ENCODE measurements around the gene GBA2. TPM values are rescaled to one million over a fixed set of nuclear protein-coding genes. Genes with fewer than 3 reads are reported as not detected.

Gene GBA2
- polyA plus RNA-seq, 3 donors = 18.1 to 130 (median 26.4) TPM

- Histone ChIP-seq H3K36me3 (replicated peaks in 1 of 2; ENCODE audit: control insufficient read depth in 1 of 2, insufficient read depth in 2 of 2, low read length in 2 of 2) (peaks cover 93 to 99% of the 10 kb centered on the region in 2 donors), H2AFZ (ENCODE audit: insufficient read depth, low read depth, low read length, poor library complexity, severe bottlenecking) (no peak overlapping the region), H3K27me3 (ENCODE audit: control insufficient read depth in 2 of 2, insufficient read depth in 2 of 2, low read length in 2 of 2) (no peaks in the 10 kb centered on the region), H3K79me2 (ENCODE audit: insufficient read depth, low read length) (peaks cover 7% of the 10 kb centered on the region), H3K4me3 (replicated peaks in 1 of 3; ENCODE audit: low read depth in 2 of 3, low read length in 3 of 3) (no peak overlapping the region), H3K27ac (ENCODE audit: low read depth in 1 of 2, low read length in 2 of 2) (no peak overlapping the region), H3K9ac (ENCODE audit: insufficient read depth, low read length, poor library complexity, severe bottlenecking) (no peak overlapping the region), H4K20me1 (ENCODE audit: insufficient read depth, low read length) (peaks cover 97% of the 10 kb centered on the region), H3K9me3 (replicated peaks in 1 of 2; ENCODE audit: control insufficient read depth in 1 of 2, insufficient read depth in 1 of 2, low read length in 2 of 2) (no peaks in the 10 kb centered on the region), H3K4me2 (replicated peaks; ENCODE audit: extremely low read depth, low read length, poor library complexity, severe bottlenecking) (no peak overlapping the region), H3K4me1 (ENCODE audit: control insufficient read depth in 1 of 2, insufficient read depth in 2 of 2, low read length in 2 of 2) (no peaks in the 10 kb centered on the region)
- Mint-ChIP-seq H3K27ac (peak overlapping the region in 1 of 7 donors; percentile 72), H3K36me3 (peaks cover 0 to 90% of the 10 kb centered on the region in 2 donors), H3K4me1 (no peaks in the 10 kb centered on the region), H3K4me3 (no peak overlapping the region), H3K9me3 (no peaks in the 10 kb centered on the region), H3K27me3 (ENCODE audit: low read depth in 3 of 3) (peaks cover 0 to 2% (median 0%) of the 10 kb centered on the region in 3 donors)
- TF ChIP-seq, protein P1, sequence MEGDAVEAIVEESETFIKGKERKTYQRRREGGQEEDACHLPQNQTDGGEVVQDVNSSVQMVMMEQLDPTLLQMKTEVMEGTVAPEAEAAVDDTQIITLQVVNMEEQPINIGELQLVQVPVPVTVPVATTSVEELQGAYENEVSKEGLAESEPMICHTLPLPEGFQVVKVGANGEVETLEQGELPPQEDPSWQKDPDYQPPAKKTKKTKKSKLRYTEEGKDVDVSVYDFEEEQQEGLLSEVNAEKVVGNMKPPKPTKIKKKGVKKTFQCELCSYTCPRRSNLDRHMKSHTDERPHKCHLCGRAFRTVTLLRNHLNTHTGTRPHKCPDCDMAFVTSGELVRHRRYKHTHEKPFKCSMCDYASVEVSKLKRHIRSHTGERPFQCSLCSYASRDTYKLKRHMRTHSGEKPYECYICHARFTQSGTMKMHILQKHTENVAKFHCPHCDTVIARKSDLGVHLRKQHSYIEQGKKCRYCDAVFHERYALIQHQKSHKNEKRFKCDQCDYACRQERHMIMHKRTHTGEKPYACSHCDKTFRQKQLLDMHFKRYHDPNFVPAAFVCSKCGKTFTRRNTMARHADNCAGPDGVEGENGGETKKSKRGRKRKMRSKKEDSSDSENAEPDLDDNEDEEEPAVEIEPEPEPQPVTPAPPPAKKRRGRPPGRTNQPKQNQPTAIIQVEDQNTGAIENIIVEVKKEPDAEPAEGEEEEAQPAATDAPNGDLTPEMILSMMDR (IDR thresholded peaks at IDR 0.05) = peak; percentile 15
- 100% methylated on average over 2 of the region's 3 CpGs for WGBS (ENCODE audit: insufficient coverage)
- intact Hi-C loops (cut with micrococcal nuclease) = no loop called here
- no peak for DNase-seq
These were observed 35.5 kb downstream of the GBA2 start for GRCh38 chr9:35713578-35713977.

- Histone ChIP-seq H3K36me3 (replicated peaks in 1 of 2; ENCODE audit: control insufficient read depth in 1 of 2, insufficient read depth in 2 of 2, low read length in 2 of 2) (peaks cover 93 to 99% of the 10 kb centered on the region in 2 donors), H3K79me2 (ENCODE audit: insufficient read depth, low read length) (peaks cover 7% of the 10 kb centered on the region), H4K20me1 (ENCODE audit: insufficient read depth, low read length) (peaks cover 97% of the 10 kb centered on the region), H2AFZ (ENCODE audit: insufficient read depth, low read depth, low read length, poor library complexity, severe bottlenecking) (no peak overlapping the region), H3K27ac (ENCODE audit: low read depth in 1 of 2, low read length in 2 of 2) (no peak overlapping the region), H3K4me3 (replicated peaks in 1 of 3; ENCODE audit: low read depth in 2 of 3, low read length in 3 of 3) (no peak overlapping the region), H3K4me1 (ENCODE audit: control insufficient read depth in 1 of 2, insufficient read depth in 2 of 2, low read length in 2 of 2) (no peaks in the 10 kb centered on the region), H3K9ac (ENCODE audit: insufficient read depth, low read length, poor library complexity, severe bottlenecking) (no peak overlapping the region), H3K4me2 (replicated peaks; ENCODE audit: extremely low read depth, low read length, poor library complexity, severe bottlenecking) (no peak overlapping the region), H3K27me3 (ENCODE audit: control insufficient read depth in 2 of 2, insufficient read depth in 2 of 2, low read length in 2 of 2) (no peaks in the 10 kb centered on the region), H3K9me3 (replicated peaks in 1 of 2; ENCODE audit: control insufficient read depth in 1 of 2, insufficient read depth in 1 of 2, low read length in 2 of 2) (no peaks in the 10 kb centered on the region)
- no peak overlapping the region for H3K4me3 Mint-ChIP-seq
- TF ChIP-seq, protein P1 (IDR thresholded peaks at IDR 0.05) = no peak
- peak overlapping the region in 2 of 7 donors; percentile 26 to 72 for H3K27ac Mint-ChIP-seq
- peaks cover 0 to 90% of the 10 kb centered on the region in 2 donors for H3K36me3 Mint-ChIP-seq
- intact Hi-C loops (cut with micrococcal nuclease) = no loop called here
- 95% methylated on average over 6 of the region's 11 CpGs for WGBS (ENCODE audit: insufficient coverage)
- peaks cover 0 to 2% (median 0%) of the 10 kb centered on the region in 3 donors for H3K27me3 Mint-ChIP-seq (ENCODE audit: low read depth in 3 of 3)
- no peak for DNase-seq
- H3K9me3 Mint-ChIP-seq = no peaks in the 10 kb centered on the region
- no peaks in the 10 kb centered on the region for H3K4me1 Mint-ChIP-seq
These were observed 36.1 kb downstream of the GBA2 start for GRCh38 chr9:35712762-35713400.

Data from CD14-positive monocyte (primary cell).